ENCODE measurements around the gene TULP1.

GRCh38 chr6:35474942-35475570 lies 37.6 kb downstream of the TULP1 start:
- TF ChIP-seq MAX (IDR thresholded peaks at IDR 0.05) (no peak), HNF4G (IDR thresholded peaks at IDR 0.05) (no peak), RAD21 (IDR thresholded peaks at IDR 0.05) (no peak), EGR1 (IDR thresholded peaks at IDR 0.05; ENCODE audit: low read depth in 2 of 2) (no peak), GABPA (IDR thresholded peaks at IDR 0.05 in 1 of 2, conservative IDR thresholded peaks at IDR 0.05 in 1 of 2) (no peak), YY1 (IDR thresholded peaks at IDR 0.05) (no peak)
- TF ChIP-seq, protein P1, sequence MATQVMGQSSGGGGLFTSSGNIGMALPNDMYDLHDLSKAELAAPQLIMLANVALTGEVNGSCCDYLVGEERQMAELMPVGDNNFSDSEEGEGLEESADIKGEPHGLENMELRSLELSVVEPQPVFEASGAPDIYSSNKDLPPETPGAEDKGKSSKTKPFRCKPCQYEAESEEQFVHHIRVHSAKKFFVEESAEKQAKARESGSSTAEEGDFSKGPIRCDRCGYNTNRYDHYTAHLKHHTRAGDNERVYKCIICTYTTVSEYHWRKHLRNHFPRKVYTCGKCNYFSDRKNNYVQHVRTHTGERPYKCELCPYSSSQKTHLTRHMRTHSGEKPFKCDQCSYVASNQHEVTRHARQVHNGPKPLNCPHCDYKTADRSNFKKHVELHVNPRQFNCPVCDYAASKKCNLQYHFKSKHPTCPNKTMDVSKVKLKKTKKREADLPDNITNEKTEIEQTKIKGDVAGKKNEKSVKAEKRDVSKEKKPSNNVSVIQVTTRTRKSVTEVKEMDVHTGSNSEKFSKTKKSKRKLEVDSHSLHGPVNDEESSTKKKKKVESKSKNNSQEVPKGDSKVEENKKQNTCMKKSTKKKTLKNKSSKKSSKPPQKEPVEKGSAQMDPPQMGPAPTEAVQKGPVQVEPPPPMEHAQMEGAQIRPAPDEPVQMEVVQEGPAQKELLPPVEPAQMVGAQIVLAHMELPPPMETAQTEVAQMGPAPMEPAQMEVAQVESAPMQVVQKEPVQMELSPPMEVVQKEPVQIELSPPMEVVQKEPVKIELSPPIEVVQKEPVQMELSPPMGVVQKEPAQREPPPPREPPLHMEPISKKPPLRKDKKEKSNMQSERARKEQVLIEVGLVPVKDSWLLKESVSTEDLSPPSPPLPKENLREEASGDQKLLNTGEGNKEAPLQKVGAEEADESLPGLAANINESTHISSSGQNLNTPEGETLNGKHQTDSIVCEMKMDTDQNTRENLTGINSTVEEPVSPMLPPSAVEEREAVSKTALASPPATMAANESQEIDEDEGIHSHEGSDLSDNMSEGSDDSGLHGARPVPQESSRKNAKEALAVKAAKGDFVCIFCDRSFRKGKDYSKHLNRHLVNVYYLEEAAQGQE (IDR thresholded peaks at IDR 0.05): no peak
- TF ChIP-seq, protein P2, sequence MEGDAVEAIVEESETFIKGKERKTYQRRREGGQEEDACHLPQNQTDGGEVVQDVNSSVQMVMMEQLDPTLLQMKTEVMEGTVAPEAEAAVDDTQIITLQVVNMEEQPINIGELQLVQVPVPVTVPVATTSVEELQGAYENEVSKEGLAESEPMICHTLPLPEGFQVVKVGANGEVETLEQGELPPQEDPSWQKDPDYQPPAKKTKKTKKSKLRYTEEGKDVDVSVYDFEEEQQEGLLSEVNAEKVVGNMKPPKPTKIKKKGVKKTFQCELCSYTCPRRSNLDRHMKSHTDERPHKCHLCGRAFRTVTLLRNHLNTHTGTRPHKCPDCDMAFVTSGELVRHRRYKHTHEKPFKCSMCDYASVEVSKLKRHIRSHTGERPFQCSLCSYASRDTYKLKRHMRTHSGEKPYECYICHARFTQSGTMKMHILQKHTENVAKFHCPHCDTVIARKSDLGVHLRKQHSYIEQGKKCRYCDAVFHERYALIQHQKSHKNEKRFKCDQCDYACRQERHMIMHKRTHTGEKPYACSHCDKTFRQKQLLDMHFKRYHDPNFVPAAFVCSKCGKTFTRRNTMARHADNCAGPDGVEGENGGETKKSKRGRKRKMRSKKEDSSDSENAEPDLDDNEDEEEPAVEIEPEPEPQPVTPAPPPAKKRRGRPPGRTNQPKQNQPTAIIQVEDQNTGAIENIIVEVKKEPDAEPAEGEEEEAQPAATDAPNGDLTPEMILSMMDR (IDR thresholded peaks at IDR 0.05; ENCODE audit: low read depth, low read length, missing input control): no peak
